22Rv1 (cell line): ENCODE measurements around the gene RBMY1F.
"Not testable (repeated sequence)": the region's sequence is repeated elsewhere in the genome, so short reads cannot be mapped to it uniquely, and the experiment has no call there.

Source experiments
- CTCF ChIP-seq: fragments of 450-650 bp; IDR thresholded peaks from 2 replicates; pipeline ENCODE4 v1.5.1; 2017; ENCODE audit warnings: mild to moderate bottlenecking
- ZFX ChIP-seq: fragments of 450-650 bp; IDR thresholded peaks from 2 replicates; pipeline ENCODE4 v1.6.1; 2017; ENCODE audit warnings: antibody characterized with exemption, borderline replicate concordance

- TF ChIP-seq CTCF, ZFX: not testable (repeated sequence)
Measured at GRCh38 chrY:22141011-22141695, 41.6 kb downstream of the RBMY1F start.
